Transverse colon (tissue), 4 donors: Measurements from ENCODE around the gene TMEM117. TPM values are rescaled to one million over a fixed set of nuclear protein-coding genes. Genes with fewer than 3 reads are reported as not detected.

Experiments used
- DNase-seq: peaks from one replicate; pipeline ENCODE4 v3.0.0-alpha.2; 2019
- H3K27ac ChIP-seq, 4 donors: fragments of 200-600 bp; sonication (generic); 2 replicates each; pipeline ENCODE4 v1.5.1; 2016 to 2018; ENCODE audit warnings: inconsistent platforms in 4 of 4
- H3K27me3 ChIP-seq: fragments of 200-600 bp; sonication (generic); 2 replicates; pipeline ENCODE4 v1.5.1; 2017; ENCODE audit warnings: inconsistent platforms
- H3K36me3 ChIP-seq, 4 donors: fragments of 200-600 bp; sonication (generic); 2 replicates each; pipeline ENCODE4 v1.5.1; 2017 to 2019; ENCODE audit warnings: inconsistent platforms in 4 of 4
- H3K4me1 ChIP-seq, 4 donors: fragments of 200-600 bp; sonication (generic); 2 replicates each; pipeline ENCODE4 v1.5.1; 2017 to 2020; ENCODE audit warnings: inconsistent platforms in 4 of 4
- H3K4me3 ChIP-seq, 4 donors: fragments of 200-600 bp; sonication (generic); 1 replicate in 1 of 4; 2 replicates in 3 of 4; pipeline versions ENCODE4 v1.5.1 to v1.6.1; 2017 to 2019; ENCODE audit warnings: inconsistent platforms in 4 of 4
- H3K9me3 ChIP-seq, 2 donors: fragments of 200-600 bp; sonication (generic); 2 replicates each; pipeline ENCODE4 v1.5.1; 2017 to 2019; ENCODE audit warnings: inconsistent platforms in 2 of 2
- EP300 ChIP-seq: sonication (generic); formaldehyde crosslinking; IDR thresholded peaks from one replicate; pipeline ENCODE4 v1.6.1; 2017; ENCODE audit warnings: antibody characterized with exemption, low read depth
- POLR2A ChIP-seq: fragments of 450-650 bp; IDR thresholded peaks from one replicate; pipeline ENCODE4 v1.6.1; 2016; ENCODE audit warnings: antibody characterized with exemption, mild to moderate bottlenecking, moderate library complexity
- POLR2AphosphoS5 ChIP-seq, 3 donors: sonication (generic); formaldehyde crosslinking; IDR thresholded peaks; one replicate each; pipeline ENCODE4 v1.6.1; 2016; ENCODE audit warnings: antibody characterized with exemption in 3 of 3
- WGBS, 2 donors: methylation state at CpG; one replicate each; pipeline ENCODE4 v1.1.5; 2018; ENCODE audit warnings: low coverage in 1 of 2; 5-methylcytosine and 5-hydroxymethylcytosine counted together
- in situ Hi-C, 4 donors: fragments of 200-750 bp; cut with MboI; loops; one replicate each; pipeline versions ENCODE4 v1.15.0 to v1.15.1; 2017; ENCODE audit warnings: low sequenced_read_pairs in 3 of 4, low pct_ligation_motif_present in 1 of 4, low pct_unique_long_range_greater_than_20kb in 1 of 4
- intact Hi-C: fragments of 100-400 bp; cut with DNase I; formaldehyde crosslinking; loops from one replicate; pipeline ENCODE4 v1.15.1; 2023; ENCODE audit warnings: low total_unique reads
- total RNA-seq, 4 donors: library from RNA; depleted of rRNA; stranded (reverse); fragments of >200 nt; gene quantifications; one replicate each; pipeline ENCODE4 v1.1.0, GENCODE V29; 2016
- TF ChIP-seq, protein P1 (sequence below), 5 experiments: fragments of 200-600 bp in 3 of 5; fragments of 450-650 bp in 2 of 5; sonication (generic) in 3 of 5; IDR thresholded peaks; 1 replicate in 2 of 5; 2 replicates in 3 of 5; pipeline ENCODE4 v1.5.1; 2016 to 2017; ENCODE audit warnings: antibody characterized with exemption in 5 of 5, inconsistent platforms in 3 of 5, mild to moderate bottlenecking in 2 of 5, moderate library complexity in 1 of 5

The TMEM117 gene
- total RNA-seq, 4 donors from 2014 or later: 0.40 to 92.8 (median 25.6) TPM

DNA sequence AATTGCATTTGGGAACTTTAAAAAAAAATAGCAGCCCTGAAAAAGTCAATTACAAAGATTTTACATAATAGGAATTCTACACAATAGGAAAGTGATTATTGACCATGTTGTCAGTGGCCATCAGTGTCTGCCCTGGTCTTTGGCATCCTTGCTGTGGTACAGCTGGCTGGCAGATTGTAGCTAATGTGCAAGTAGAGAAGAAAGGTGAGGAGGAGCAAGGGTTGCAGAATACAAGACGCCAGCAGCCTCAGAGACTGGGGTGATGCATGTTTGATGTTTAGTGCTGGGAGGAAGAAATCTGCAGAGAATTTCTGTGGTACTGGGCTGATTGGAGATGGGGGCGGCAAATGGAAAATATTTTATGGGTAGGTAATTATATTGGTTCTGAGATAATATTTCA, 322.9 kb downstream of the TMEM117 start:
- Histone ChIP-seq H3K4me1 (no peaks in the 10 kb centered on the region), H3K27ac (no peak overlapping the region), H3K9me3 (no peaks in the 10 kb centered on the region), H3K27me3 (no peaks in the 10 kb centered on the region), H3K36me3 (no peaks in the 10 kb centered on the region), H3K4me3 (no peak overlapping the region)
- TF ChIP-seq, protein P1, sequence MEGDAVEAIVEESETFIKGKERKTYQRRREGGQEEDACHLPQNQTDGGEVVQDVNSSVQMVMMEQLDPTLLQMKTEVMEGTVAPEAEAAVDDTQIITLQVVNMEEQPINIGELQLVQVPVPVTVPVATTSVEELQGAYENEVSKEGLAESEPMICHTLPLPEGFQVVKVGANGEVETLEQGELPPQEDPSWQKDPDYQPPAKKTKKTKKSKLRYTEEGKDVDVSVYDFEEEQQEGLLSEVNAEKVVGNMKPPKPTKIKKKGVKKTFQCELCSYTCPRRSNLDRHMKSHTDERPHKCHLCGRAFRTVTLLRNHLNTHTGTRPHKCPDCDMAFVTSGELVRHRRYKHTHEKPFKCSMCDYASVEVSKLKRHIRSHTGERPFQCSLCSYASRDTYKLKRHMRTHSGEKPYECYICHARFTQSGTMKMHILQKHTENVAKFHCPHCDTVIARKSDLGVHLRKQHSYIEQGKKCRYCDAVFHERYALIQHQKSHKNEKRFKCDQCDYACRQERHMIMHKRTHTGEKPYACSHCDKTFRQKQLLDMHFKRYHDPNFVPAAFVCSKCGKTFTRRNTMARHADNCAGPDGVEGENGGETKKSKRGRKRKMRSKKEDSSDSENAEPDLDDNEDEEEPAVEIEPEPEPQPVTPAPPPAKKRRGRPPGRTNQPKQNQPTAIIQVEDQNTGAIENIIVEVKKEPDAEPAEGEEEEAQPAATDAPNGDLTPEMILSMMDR (IDR thresholded peaks at IDR 0.05): no peak
- TF ChIP-seq EP300 (no peak), POLR2AphosphoS5 (IDR thresholded peaks at IDR 0.05) (no peak), POLR2A (no peak)
- no peak for DNase-seq
- intact Hi-C loops (no loop called here), in situ Hi-C loops (no loop called here)
- WGBS, 2 donors: 74 to 89% methylated on average over 2 of the region's 2 CpGs

DNA sequence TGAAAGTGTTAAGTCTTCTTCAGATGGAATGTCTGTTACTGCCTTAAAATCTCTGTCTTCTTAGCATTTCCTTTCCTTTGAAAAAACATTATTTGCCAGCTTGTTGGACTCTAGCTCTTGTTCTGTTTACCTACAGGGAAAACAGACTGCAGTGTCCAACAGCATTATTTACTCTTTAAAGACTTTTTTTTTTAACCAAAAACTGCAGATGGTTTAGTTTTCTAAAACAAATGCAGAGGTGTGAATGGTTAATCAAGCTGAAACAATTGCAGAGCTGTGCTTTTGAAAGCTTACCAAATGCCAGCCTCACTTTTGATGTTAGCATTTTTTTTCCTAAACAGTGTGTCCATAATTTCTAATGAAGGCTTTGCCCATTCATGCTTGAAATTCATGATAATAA, 323.3 kb downstream of the TMEM117 start:
- no peak for TF ChIP-seq EP300
- TF ChIP-seq, protein P1 (IDR thresholded peaks at IDR 0.05): no peak
- TF ChIP-seq POLR2A: no peak
- TF ChIP-seq POLR2AphosphoS5 (IDR thresholded peaks at IDR 0.05): no peak
- no peak overlapping the region for H3K27ac ChIP-seq

DNA sequence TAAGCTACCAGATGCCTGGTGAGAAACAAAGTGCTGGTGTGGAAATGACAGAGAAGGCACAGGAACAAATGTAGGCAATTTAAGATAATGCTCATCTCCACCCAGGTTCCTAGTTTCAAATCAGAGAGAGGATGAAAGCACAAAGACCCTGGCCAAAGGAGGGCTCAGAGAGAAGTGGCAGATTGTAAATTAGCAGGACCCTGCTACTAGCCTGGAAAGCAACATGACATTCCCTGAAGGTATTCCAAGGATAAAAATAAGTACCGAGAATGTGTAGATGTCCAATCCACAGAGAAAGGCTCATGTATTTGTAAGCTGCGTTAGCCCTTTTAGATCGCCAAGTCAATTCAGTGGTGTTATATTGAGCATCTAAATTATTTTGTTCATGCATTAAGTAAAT, 324.0 kb downstream of the TMEM117 start:
- 91 to 100% methylated on average over 3 of the region's 3 CpGs for WGBS, 2 donors
- Histone ChIP-seq H3K4me1 (no peaks in the 10 kb centered on the region), H3K36me3 (no peaks in the 10 kb centered on the region), H3K27me3 (no peaks in the 10 kb centered on the region), H3K4me3 (no peak overlapping the region), H3K9me3 (no peaks in the 10 kb centered on the region), H3K27ac (no peak overlapping the region)
- in situ Hi-C loops (no loop called here), intact Hi-C loops (no loop called here)
- no peak for DNase-seq
- TF ChIP-seq POLR2AphosphoS5 (IDR thresholded peaks at IDR 0.05): no peak
- TF ChIP-seq POLR2A: no peak
- TF ChIP-seq, protein P1 (IDR thresholded peaks at IDR 0.05): no peak
- TF ChIP-seq EP300: no peak

More for the DNA sequence above, 323.3 kb downstream of the TMEM117 start:
- Histone ChIP-seq H3K4me3 (no peak overlapping the region), H3K9me3 (no peaks in the 10 kb centered on the region), H3K36me3 (no peaks in the 10 kb centered on the region), H3K27me3 (no peaks in the 10 kb centered on the region), H3K4me1 (no peaks in the 10 kb centered on the region)
- DNase-seq: no peak
- in situ Hi-C loops (no loop called here), intact Hi-C loops (no loop called here)

DNA sequence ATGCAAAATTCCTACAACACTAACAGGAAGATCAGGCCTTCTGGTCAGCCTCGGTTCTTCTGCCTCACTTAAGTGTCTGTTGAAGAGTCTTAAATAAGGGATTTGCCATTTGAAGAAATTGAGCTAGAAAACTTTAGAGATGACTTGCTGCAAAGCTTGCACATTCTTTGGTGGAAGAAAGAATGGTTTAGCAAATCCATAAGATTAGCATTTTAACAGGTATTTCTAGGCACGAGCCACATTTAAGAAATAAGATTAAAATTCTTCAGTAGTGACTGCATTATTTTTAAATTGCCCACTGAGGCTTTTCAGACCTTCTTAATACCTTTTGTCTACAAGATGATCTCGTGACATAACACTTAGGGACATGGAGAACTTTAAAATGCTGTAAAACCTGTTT, 327.1 kb downstream of the TMEM117 start:
- Histone ChIP-seq H3K4me1 (no peaks in the 10 kb centered on the region), H3K27me3 (no peaks in the 10 kb centered on the region), H3K27ac (no peak overlapping the region), H3K9me3 (no peaks in the 10 kb centered on the region), H3K4me3 (no peak overlapping the region), H3K36me3 (no peaks in the 10 kb centered on the region)
- intact Hi-C loops: no loop called here
- 79 to 89% methylated on average over 2 to 3 of the region's 3 CpGs for WGBS, 2 donors
- no peak for DNase-seq
- TF ChIP-seq, protein P1 (IDR thresholded peaks at IDR 0.05): no peak
- no peak for TF ChIP-seq POLR2AphosphoS5 (IDR thresholded peaks at IDR 0.05)
- TF ChIP-seq POLR2A: no peak
- no peak for TF ChIP-seq EP300
- in situ Hi-C loops: no loop called here
